ENCODE data around the gene GINS3.

Gene GINS3

DNA sequence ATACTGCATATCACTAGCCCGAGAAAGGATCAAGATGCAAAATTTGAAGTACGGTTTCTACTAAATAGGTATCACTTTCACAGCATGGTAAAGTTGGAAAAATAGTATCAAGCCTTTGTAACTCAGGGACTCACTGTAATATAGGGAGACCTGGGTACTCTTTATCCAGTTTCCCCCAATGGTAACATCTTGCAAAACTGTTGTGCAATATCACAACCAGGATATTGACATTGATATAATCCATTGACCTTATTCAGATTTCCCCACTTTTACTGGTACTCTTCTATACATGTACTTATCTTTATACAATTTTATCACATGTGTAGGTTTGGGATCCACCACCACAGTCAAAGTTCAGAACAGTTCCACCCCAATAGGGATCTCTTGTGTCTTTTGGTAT lies 20.4 kb upstream of the GINS3 start:
- DNase-seq (ENCODE audit: low spot score), result no peak
- no peak overlapping the region for H3K27ac ChIP-seq
- TF ChIP-seq, protein P1, sequence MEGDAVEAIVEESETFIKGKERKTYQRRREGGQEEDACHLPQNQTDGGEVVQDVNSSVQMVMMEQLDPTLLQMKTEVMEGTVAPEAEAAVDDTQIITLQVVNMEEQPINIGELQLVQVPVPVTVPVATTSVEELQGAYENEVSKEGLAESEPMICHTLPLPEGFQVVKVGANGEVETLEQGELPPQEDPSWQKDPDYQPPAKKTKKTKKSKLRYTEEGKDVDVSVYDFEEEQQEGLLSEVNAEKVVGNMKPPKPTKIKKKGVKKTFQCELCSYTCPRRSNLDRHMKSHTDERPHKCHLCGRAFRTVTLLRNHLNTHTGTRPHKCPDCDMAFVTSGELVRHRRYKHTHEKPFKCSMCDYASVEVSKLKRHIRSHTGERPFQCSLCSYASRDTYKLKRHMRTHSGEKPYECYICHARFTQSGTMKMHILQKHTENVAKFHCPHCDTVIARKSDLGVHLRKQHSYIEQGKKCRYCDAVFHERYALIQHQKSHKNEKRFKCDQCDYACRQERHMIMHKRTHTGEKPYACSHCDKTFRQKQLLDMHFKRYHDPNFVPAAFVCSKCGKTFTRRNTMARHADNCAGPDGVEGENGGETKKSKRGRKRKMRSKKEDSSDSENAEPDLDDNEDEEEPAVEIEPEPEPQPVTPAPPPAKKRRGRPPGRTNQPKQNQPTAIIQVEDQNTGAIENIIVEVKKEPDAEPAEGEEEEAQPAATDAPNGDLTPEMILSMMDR (conservative IDR thresholded peaks at IDR 0.05; ENCODE audit: low read depth), result no peak
- POLR2A ChIA-PET (ENCODE audit: low non-redundant PET), result no interaction called here
- CTCF ChIA-PET, result no interaction called here

DNA sequence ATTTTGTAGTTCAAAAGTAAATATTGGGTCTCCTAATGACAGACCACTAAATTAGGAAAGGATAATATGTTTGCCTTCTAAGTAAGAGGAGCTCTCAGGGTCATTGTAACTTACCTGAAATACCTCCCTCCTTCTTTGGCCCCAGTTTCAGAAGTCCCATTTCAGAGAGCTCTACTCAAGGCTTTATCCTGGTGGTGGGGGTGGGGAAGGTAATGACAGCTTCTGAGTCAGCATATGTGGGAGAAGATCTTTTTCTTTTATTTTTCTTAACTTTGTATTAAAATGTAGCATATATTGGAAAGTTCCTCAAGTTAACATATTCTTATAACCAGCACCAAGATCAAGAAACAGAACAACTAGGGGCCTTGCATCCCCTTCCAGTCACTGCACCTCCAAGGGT lies 16.9 kb upstream of the GINS3 start:
- no peak overlapping the region for H3K27ac ChIP-seq
- DNase-seq (ENCODE audit: low spot score), result no peak
- ChIA-PET CTCF (interaction anchor here (0.7 kb wide), 1 partner anchor 855 kb away, joined by 3 read pairs; no protein-coding TSS in a partner anchor), POLR2A (ENCODE audit: low non-redundant PET) (no interaction called here)
- TF ChIP-seq, protein P1 (conservative IDR thresholded peaks at IDR 0.05; ENCODE audit: low read depth), result no peak

DNA sequence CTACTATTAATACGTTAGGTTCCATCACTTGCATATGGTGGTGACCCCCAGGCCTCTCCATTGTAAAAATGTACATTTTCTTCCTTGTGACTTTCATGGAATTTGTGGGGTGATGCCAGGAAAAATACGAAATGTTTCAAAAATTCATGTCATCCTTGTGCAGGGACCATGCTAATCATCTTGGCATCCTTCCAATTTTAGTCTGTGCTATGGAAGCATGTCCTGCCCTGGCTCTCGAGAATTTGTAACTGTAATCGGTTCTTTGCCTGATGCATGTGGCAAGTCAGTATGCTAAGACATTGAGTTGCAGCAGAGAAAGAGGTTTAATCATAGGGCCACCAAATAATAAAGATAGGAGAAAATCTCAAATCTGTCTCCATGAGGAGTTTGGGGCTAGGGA lies 14.3 kb upstream of the GINS3 start:
- TF ChIP-seq, protein P1 (conservative IDR thresholded peaks at IDR 0.05; ENCODE audit: low read depth), result no peak

DNA sequence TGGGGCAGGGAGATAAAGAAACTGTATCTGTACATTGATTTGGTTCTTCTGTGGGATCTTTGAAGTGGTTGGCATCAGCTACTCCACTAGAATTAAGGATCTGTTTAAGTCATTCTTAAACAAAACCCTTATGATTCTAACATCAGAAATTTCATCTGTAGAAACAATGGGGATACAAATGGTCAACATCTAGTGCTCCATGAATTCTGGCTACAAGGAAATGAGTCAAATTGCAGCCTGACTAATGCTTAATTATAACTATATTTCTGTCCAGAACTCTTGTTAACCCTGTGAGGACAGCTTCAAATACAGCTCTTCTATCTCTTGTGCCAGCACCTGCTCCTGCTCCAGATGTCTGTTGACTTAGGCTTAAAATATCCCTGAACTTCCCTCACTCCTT lies 13.9 kb upstream of the GINS3 start:
- CTCF ChIA-PET, result no interaction called here
- TF ChIP-seq, protein P1 (conservative IDR thresholded peaks at IDR 0.05; ENCODE audit: low read depth), result no peak

More for the DNA sequence above, 14.3 kb upstream of the GINS3 start:
- CTCF ChIA-PET, result no interaction called here
- DNase-seq (ENCODE audit: low spot score), result no peak
- no peak overlapping the region for H3K27ac ChIP-seq
- POLR2A ChIA-PET (ENCODE audit: low non-redundant PET), result no interaction called here

DNA sequence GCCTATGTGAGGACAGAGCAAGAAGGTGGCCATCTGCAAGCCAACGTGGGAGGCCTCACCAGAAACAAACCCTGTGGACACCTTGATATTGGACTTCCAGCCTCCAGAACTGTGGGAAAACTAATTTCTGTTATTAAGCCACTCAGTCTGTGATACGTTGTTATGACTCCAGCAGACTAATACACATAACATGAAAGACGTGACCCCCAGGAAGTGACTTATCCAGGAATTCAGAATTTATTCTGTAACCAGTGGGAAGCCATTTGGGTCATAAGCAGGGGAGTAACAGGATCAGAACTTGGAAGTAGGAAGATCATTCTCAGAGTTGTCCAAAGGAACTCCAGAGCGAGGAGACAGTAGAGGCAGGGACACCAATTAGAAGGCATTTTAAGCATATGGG lies 12.5 kb upstream of the GINS3 start:
- TF ChIP-seq, protein P1 (conservative IDR thresholded peaks at IDR 0.05; ENCODE audit: low read depth), result no peak
- ChIA-PET POLR2A (ENCODE audit: low non-redundant PET) (no interaction called here), CTCF (no interaction called here)
- H3K27ac ChIP-seq, result no peak overlapping the region
- DNase-seq (ENCODE audit: low spot score), result no peak

More for the DNA sequence above, 13.9 kb upstream of the GINS3 start:
- POLR2A ChIA-PET (ENCODE audit: low non-redundant PET), result no interaction called here
- no peak for DNase-seq (ENCODE audit: low spot score)
- no peak overlapping the region for H3K27ac ChIP-seq

DNA sequence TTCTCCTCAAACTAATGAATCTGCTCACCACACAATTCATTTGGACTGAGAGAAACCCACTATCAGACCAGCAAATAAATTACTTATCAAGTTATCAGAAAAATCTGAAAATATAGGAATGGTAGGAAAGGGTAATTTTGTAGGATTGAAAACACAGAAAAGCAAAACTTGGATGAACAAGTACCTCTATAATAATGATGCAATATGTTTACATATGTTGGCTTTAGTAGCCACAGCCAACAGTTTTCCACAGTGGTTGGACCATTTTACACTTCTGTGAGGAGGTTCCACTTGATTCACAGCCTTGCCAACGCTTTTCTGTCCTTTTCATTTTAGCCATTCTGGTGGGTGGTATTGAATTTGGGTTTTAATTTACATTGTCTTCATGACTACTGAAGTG lies 10.6 kb upstream of the GINS3 start:
- POLR2A ChIA-PET (ENCODE audit: low non-redundant PET), result no interaction called here
- TF ChIP-seq, protein P1 (conservative IDR thresholded peaks at IDR 0.05; ENCODE audit: low read depth), result no peak
- DNase-seq (ENCODE audit: low spot score), result no peak
- CTCF ChIA-PET, result no interaction called here
- H3K27ac ChIP-seq, result no peak overlapping the region
